HEK293T (cell line): ENCODE data around the gene WDR38.

Source experiments
- BHLHE40 ChIP-seq: fragments of 450-650 bp; IDR thresholded peaks from 2 replicates; pipeline ENCODE4 v1.6.1; 2016; ENCODE audit warnings: mild to moderate bottlenecking, moderate library complexity, borderline replicate concordance
- ELF4 ChIP-seq: fragments of 450-650 bp; IDR thresholded peaks from 2 replicates; pipeline ENCODE4 v1.6.1; 2017; ENCODE audit warnings: antibody characterized with exemption
- FOXM1 ChIP-seq: fragments of 450-650 bp; IDR thresholded peaks from 2 replicates; pipeline ENCODE4 v1.6.1; 2017; ENCODE audit warnings: mild to moderate bottlenecking, borderline replicate concordance
- HDGF ChIP-seq: fragments of 450-650 bp; IDR thresholded peaks from 2 replicates; pipeline ENCODE4 v1.6.1; 2017; ENCODE audit warnings: antibody characterized with exemption, borderline replicate concordance
- L3MBTL2 ChIP-seq: fragments of 450-650 bp; conservative IDR thresholded peaks from 2 replicates; pipeline ENCODE4 v1.6.1; 2016; ENCODE audit warnings: mild to moderate bottlenecking
- SP1 ChIP-seq: fragments of 450-650 bp; IDR thresholded peaks from 2 replicates; pipeline ENCODE4 v1.6.1; 2017
- SUZ12 ChIP-seq: fragments of 450-650 bp; IDR thresholded peaks from 2 replicates; pipeline ENCODE4 v1.6.1; 2016; ENCODE audit warnings: mild to moderate bottlenecking

GRCh38 chr9:124890179-124890578, 36.9 kb downstream of the WDR38 start:
- TF ChIP-seq FOXM1, result no peak
- TF ChIP-seq ELF4, result no peak
- no peak for TF ChIP-seq BHLHE40
- TF ChIP-seq SP1, result no peak
- TF ChIP-seq L3MBTL2, result no peak
- TF ChIP-seq SUZ12, result no peak
- TF ChIP-seq HDGF, result no peak
